ENCODE data around the gene C5orf15. TPM values are rescaled to one million over a fixed set of nuclear protein-coding genes. Genes with fewer than 3 reads are reported as not detected.

C5orf15 gene
- total RNA-seq, 1 experiment from 2014 or later, result 63.2 TPM

- no peak for DNase-seq (ENCODE audit: low read depth, low spot score)
- intact Hi-C loops (cut with micrococcal nuclease; ENCODE audit: unreplicated experiment) (no loop called here), in situ Hi-C loops (cut with HindIII; ENCODE audit: low pct_unique_long_range_greater_than_20kb, low sequenced_read_pairs) (no loop called here)
- no peak for ATAC-seq
- CTCF ChIA-PET, result no interaction called here
- BruUV-seq (replicated peaks), result no TSS peak
- H3K4me1 ChIP-seq (ENCODE audit: control insufficient read depth, insufficient read depth, low read length), result no peaks in the 10 kb centered on the region
- POLR2A ChIA-PET, result no interaction called here
- H3K36me3 ChIP-seq (ENCODE audit: control insufficient read depth, insufficient read depth, low read length), result peaks cover 3% of the 10 kb centered on the region; the same call in 1 of the 2 replicates
- no peaks in the 10 kb centered on the region for H3K27me3 ChIP-seq (ENCODE audit: control insufficient read depth, insufficient read depth, low read length)
- H3K27ac ChIP-seq (ENCODE audit: low read length), result no peak overlapping the region
- H3K9me3 ChIP-seq (ENCODE audit: control insufficient read depth, insufficient read depth, low read depth, low read length), result no peaks in the 10 kb centered on the region
- H3K4me3 ChIP-seq (ENCODE audit: low read depth in 2 of 2, low read length in 2 of 2), result no peak overlapping the region
- TF ChIP-seq POLR2AphosphoS5 (IDR thresholded peaks at IDR 0.05; ENCODE audit: low read depth, low read length), result no peak
- no peak for TF ChIP-seq SIN3A (IDR thresholded peaks at IDR 0.05; ENCODE audit: borderline replicate concordance, insufficient read depth, low read depth, low read length)
- TF ChIP-seq REST (IDR thresholded peaks at IDR 0.05; ENCODE audit: insufficient read depth in 1 of 2, low read depth in 2 of 2, low read length in 1 of 2), result no peak
- TF ChIP-seq CTCF (IDR thresholded peaks at IDR 0.05), result no peak
- no peak for TF ChIP-seq TCF7L2 (IDR thresholded peaks at IDR 0.05; ENCODE audit: low read depth, low read length)
These were observed 17.4 kb downstream of the C5orf15 start for GRCh38 chr5:133950821-133951612.

- CTCF ChIA-PET, result interaction anchor here (0.5 kb wide), 1 partner anchor 49 kb away, joined by 4 read pairs; no protein-coding TSS in a partner anchor
These were observed 19.7 kb downstream of the C5orf15 start for GRCh38 chr5:133948721-133949120.

More at GRCh38 chr5:133948721-133949120, 19.7 kb downstream of the C5orf15 start:
- no peak for DNase-seq (ENCODE audit: low read depth, low spot score)
- ATAC-seq, result no peak
- Histone ChIP-seq H3K27ac (ENCODE audit: low read length) (no peak overlapping the region), H3K4me1 (ENCODE audit: control insufficient read depth, insufficient read depth, low read length) (no peaks in the 10 kb centered on the region), H3K4me3 (ENCODE audit: low read depth in 2 of 2, low read length in 2 of 2) (no peak overlapping the region), H3K9me3 (ENCODE audit: control insufficient read depth, insufficient read depth, low read depth, low read length) (no peaks in the 10 kb centered on the region), H3K36me3 (ENCODE audit: control insufficient read depth, insufficient read depth, low read length) (no peaks in the 10 kb centered on the region), H3K27me3 (ENCODE audit: control insufficient read depth, insufficient read depth, low read length) (no peaks in the 10 kb centered on the region)
- no TSS peak for BruUV-seq (replicated peaks)
- in situ Hi-C loops (cut with HindIII; ENCODE audit: low pct_unique_long_range_greater_than_20kb, low sequenced_read_pairs) (no loop called here), intact Hi-C loops (cut with micrococcal nuclease; ENCODE audit: unreplicated experiment) (no loop called here)
- POLR2A ChIA-PET, result no interaction called here
- TF ChIP-seq SIN3A (IDR thresholded peaks at IDR 0.05; ENCODE audit: borderline replicate concordance, insufficient read depth, low read depth, low read length), result no peak
- TF ChIP-seq TCF7L2 (IDR thresholded peaks at IDR 0.05; ENCODE audit: low read depth, low read length), result no peak
- TF ChIP-seq POLR2AphosphoS5 (IDR thresholded peaks at IDR 0.05; ENCODE audit: low read depth, low read length), result no peak
- no peak for TF ChIP-seq REST (IDR thresholded peaks at IDR 0.05; ENCODE audit: insufficient read depth in 1 of 2, low read depth in 2 of 2, low read length in 1 of 2)
